H1 (cell line): Measurements from ENCODE around the gene CAPZB.

ENCODE experiments used
- ATF2 ChIP-seq: IDR thresholded peaks from 2 replicates; pipeline ENCODE4 v1.6.1; 2012; ENCODE audit warnings: low read length, inconsistent platforms
- CTCF ChIP-seq, 3 experiments: IDR thresholded peaks; 1 replicate in 2 of 3; 2 replicates in 1 of 3; pipeline versions ENCODE4 v1.5.1 to v1.6.1; 2011; ENCODE audit warnings: low read length in 3 of 3, mild to moderate bottlenecking in 3 of 3, inconsistent platforms in 2 of 3, low read depth in 1 of 3, moderate library complexity in 1 of 3; ENCODE audit not compliant: insufficient read depth in 1 of 3; ENCODE audit errors: control extremely low read depth in 1 of 3
- JUND ChIP-seq: IDR thresholded peaks from 2 replicates; pipeline ENCODE4 v1.6.1; 2011; ENCODE audit warnings: mild to moderate bottlenecking, improper control_type of control experiment, low read length
- POLR2A ChIP-seq, 2 experiments: IDR thresholded peaks; 1 replicate in 1 of 2; 2 replicates in 1 of 2; pipeline ENCODE4 v1.6.1; 2011; ENCODE audit warnings: low read depth in 2 of 2, low read length in 2 of 2, mild to moderate bottlenecking in 2 of 2; ENCODE audit errors: control extremely low read depth in 1 of 2
- SP1 ChIP-seq: IDR thresholded peaks from 2 replicates; pipeline ENCODE4 v1.6.1; 2011; ENCODE audit warnings: low read depth, low read length
- USF2 ChIP-seq: IDR thresholded peaks from 2 replicates; pipeline ENCODE4 v1.6.1; 2011; ENCODE audit warnings: low read length, improper control_type of control experiment

GRCh38 chr1:19433719-19433998 lies 51.7 kb downstream of the CAPZB start:
- TF ChIP-seq CTCF (IDR thresholded peaks at IDR 0.05; ENCODE audit: control extremely low read depth in 1 of 3, insufficient read depth in 1 of 3, low read depth in 1 of 3, low read length in 3 of 3) (no peak), SP1 (no peak), USF2 (no peak), JUND (no peak), ATF2 (no peak), POLR2A (IDR thresholded peaks at IDR 0.05; ENCODE audit: control extremely low read depth in 1 of 2, low read depth in 2 of 2, low read length in 2 of 2) (no peak)
